GM12874 (cell line): ENCODE measurements around the gene SLC4A3.

Experiments used
- TF ChIP-seq, protein P1 (sequence below): IDR thresholded peaks from 2 replicates; pipeline ENCODE4 v1.5.1; 2011; ENCODE audit warnings: low read depth, mild to moderate bottlenecking, control low read depth, low read length, moderate library complexity; ENCODE audit not compliant: insufficient read depth

The SLC4A3 gene

GRCh38 chr2:219670386-219670785 lies 43.0 kb downstream of the SLC4A3 start:
- TF ChIP-seq, protein P1, sequence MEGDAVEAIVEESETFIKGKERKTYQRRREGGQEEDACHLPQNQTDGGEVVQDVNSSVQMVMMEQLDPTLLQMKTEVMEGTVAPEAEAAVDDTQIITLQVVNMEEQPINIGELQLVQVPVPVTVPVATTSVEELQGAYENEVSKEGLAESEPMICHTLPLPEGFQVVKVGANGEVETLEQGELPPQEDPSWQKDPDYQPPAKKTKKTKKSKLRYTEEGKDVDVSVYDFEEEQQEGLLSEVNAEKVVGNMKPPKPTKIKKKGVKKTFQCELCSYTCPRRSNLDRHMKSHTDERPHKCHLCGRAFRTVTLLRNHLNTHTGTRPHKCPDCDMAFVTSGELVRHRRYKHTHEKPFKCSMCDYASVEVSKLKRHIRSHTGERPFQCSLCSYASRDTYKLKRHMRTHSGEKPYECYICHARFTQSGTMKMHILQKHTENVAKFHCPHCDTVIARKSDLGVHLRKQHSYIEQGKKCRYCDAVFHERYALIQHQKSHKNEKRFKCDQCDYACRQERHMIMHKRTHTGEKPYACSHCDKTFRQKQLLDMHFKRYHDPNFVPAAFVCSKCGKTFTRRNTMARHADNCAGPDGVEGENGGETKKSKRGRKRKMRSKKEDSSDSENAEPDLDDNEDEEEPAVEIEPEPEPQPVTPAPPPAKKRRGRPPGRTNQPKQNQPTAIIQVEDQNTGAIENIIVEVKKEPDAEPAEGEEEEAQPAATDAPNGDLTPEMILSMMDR = no peak

GRCh38 chr2:219671279-219671678 lies 43.8 kb downstream of the SLC4A3 start:
- TF ChIP-seq, protein P1 = no peak

DNA sequence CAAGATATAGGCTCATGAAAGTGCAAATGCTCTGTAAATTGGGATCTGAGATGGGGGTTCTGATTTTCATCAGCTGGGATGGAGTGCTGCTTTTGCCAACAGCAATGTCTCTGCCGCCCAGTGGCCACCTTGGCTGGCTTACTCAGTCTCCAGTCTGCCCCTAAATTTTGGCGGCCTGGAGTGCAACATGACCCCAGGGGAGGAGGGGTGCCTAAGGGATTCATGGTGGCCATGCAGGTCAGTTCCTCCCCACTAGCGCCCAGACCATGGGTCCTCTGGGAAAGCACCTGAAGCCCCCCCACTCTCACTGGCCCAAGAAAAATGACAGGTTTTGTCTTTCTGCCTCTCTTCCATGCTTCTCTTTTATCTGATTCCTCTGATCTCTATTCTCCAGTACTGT lies 45.0 kb downstream of the SLC4A3 start:
- TF ChIP-seq, protein P1 = no peak

GRCh38 chr2:219675221-219675620 lies 47.8 kb downstream of the SLC4A3 start:
- TF ChIP-seq, protein P1 = no peak

DNA sequence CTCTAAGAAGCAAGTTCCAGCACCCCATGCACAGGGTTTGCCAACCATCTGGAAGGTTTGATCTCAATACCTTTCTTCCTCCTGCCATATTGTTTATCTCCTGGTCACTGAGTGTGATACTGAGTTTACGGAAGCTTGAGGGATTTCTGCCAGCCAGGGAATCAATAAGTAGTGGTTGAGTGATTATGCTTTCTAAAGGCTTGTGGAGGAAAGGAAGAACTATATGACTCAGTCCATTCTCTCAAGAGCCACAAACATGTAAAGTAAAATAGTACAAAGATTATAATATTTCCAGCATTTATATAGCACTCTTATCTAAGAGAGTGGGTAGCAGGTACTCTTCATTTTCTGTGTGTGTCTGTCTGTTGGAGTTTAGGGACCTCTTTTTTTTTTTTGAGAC lies 49.2 kb downstream of the SLC4A3 start:
- TF ChIP-seq, protein P1 = no peak

- TF ChIP-seq, protein P1 = no peak
These were observed 51.6 kb downstream of the SLC4A3 start for GRCh38 chr2:219679041-219679440.

- TF ChIP-seq, protein P1 = no peak
These were observed 52.1 kb downstream of the SLC4A3 start for GRCh38 chr2:219679571-219679970.
